K562 (cell line): ENCODE results near the gene FLOT2. TPM values are rescaled to one million over a fixed set of nuclear protein-coding genes. Genes with fewer than 3 reads are reported as not detected.

Experiments
- ATAC-seq: fragments of 200-7000 bp; cut with Tn5 transposase; 3 replicates; pipeline ENCODE4 v1.9.1; 2020; ENCODE audit warnings: moderate library complexity
- BruUV-seq: library from RNA; stranded (reverse); fragments of 400-500 nt; replicated peaks from 2 replicates; lab custom pipeline; 2021; lab: Mats Ljungman, UMichigan
- CTCF ChIA-PET: fragments of 300-600 bp; formaldehyde crosslinking; extraction: SDS; loops from one replicate; lab custom pipeline; 2021; ENCODE audit warnings: low intra/inter-chr PET ratio; lab: Yijun Ruan, JAX
- POLR2A ChIA-PET: fragments of 300-600, 350-650 bp; sonication (Branson Sonifier 250); formaldehyde crosslinking; extraction: SDS; loops from one replicate; lab custom pipeline; 2021; ENCODE audit warnings: antibody characterized with exemption, inconsistent platforms; lab: Yijun Ruan, JAX
- DNase-seq, 4 experiments: peaks; one replicate each; pipeline versions ENCODE4 v3.0.0 to v3.0.0-alpha.2; 2011 to 2018; ENCODE audit warnings: low spot score in 3 of 4, mixed read lengths in 3 of 4; ENCODE audit errors: extremely low read depth in 1 of 4
- FAIRE-seq: peaks from 2 replicates; lab custom pipeline; 2011; peaks lifted over from hg19 to GRCh38; lab: Jason Lieb, UNC
- H2AFZ ChIP-seq: 2 replicates; pipeline ENCODE4 v1.6.0; 2011; ENCODE audit warnings: low read depth, low read length, control low read depth, inconsistent platforms
- H3K27ac ChIP-seq: fragments of 200-600 bp; 3 replicates; pipeline ENCODE4 v1.8.0; 2011; ENCODE audit warnings: low read depth, mild to moderate bottlenecking, control low read depth, inconsistent platforms, low read length, moderate library complexity, mixed read lengths; ENCODE audit errors: extremely low read depth
- H3K27me3 ChIP-seq, 2 experiments: fragments of 300-600 bp in 1 of 2; 2 replicates in 1 of 2; 3 replicates in 1 of 2; pipeline versions ENCODE4 v1.6.0 to v1.8.0; 2011; ENCODE audit warnings: inconsistent platforms in 2 of 2, low read length in 2 of 2, mild to moderate bottlenecking in 1 of 2, mixed read lengths in 1 of 2, moderate library complexity in 1 of 2; ENCODE audit not compliant: control insufficient read depth in 2 of 2, insufficient read depth in 2 of 2
- H3K36me3 ChIP-seq: fragments of 300-600 bp; 3 replicates; pipeline ENCODE4 v1.8.0; 2011; ENCODE audit warnings: mild to moderate bottlenecking, low read length, inconsistent platforms; ENCODE audit not compliant: control insufficient read depth, insufficient read depth
- H3K4me1 ChIP-seq, 2 experiments: fragments of 200-600 bp in 1 of 2; replicated peaks in 1 of 2; 2 replicates in 1 of 2; 3 replicates in 1 of 2; pipeline versions ENCODE4 v1.5.1 to v1.8.0; 2011; ENCODE audit warnings: inconsistent platforms in 2 of 2, low read length in 2 of 2, mild to moderate bottlenecking in 1 of 2, mixed read lengths in 1 of 2, moderate library complexity in 1 of 2; ENCODE audit not compliant: control insufficient read depth in 2 of 2, insufficient read depth in 2 of 2
- H3K4me2 ChIP-seq: 2 replicates; pipeline ENCODE4 v1.6.1; 2011; ENCODE audit warnings: low read length, control low read depth, inconsistent platforms, mixed read lengths; ENCODE audit not compliant: insufficient read depth
- H3K4me3 ChIP-seq: fragments of 200-600 bp; sonication (generic), shearing (Covaris generic); 2 replicates; pipeline ENCODE4 v1.5.1; 2016; ENCODE audit warnings: control low read depth, inconsistent platforms
- H3K79me2 ChIP-seq: fragments of 200-600 bp; 3 replicates; pipeline ENCODE4 v1.8.0; 2011; ENCODE audit warnings: low read length, inconsistent platforms; ENCODE audit not compliant: control insufficient read depth, insufficient read depth
- H3K9ac ChIP-seq, 2 experiments: 2 replicates each; pipeline versions ENCODE4 v1.6.0 to v1.6.1; 2011; ENCODE audit warnings: low read depth in 2 of 2, low read length in 2 of 2, control low read depth in 1 of 2, inconsistent platforms in 1 of 2, mild to moderate bottlenecking in 1 of 2, mixed read lengths in 1 of 2; ENCODE audit not compliant: insufficient read depth in 1 of 2
- H3K9me1 ChIP-seq: one replicate; pipeline ENCODE4 v1.6.0; 2011; ENCODE audit warnings: inconsistent platforms, mild to moderate bottlenecking, low read length, moderate library complexity; ENCODE audit not compliant: control insufficient read depth, insufficient read depth
- H3K9me3 ChIP-seq: replicated peaks from 2 replicates; pipeline ENCODE4 v1.5.1; 2011; ENCODE audit warnings: low read depth, low read length, inconsistent platforms; ENCODE audit not compliant: control insufficient read depth, insufficient read depth
- H4K20me1 ChIP-seq: replicated peaks from 2 replicates; pipeline ENCODE4 v1.6.1; 2011; ENCODE audit warnings: low read length, inconsistent platforms, mixed read lengths; ENCODE audit not compliant: control insufficient read depth, insufficient read depth
- CBX3 ChIP-seq, 2 experiments: IDR thresholded peaks; 1 replicate in 1 of 2; 2 replicates in 1 of 2; pipeline ENCODE4 v1.6.1; 2012; ENCODE audit warnings: inconsistent platforms in 2 of 2, low read length in 2 of 2, borderline replicate concordance in 1 of 2, control low read depth in 1 of 2
- HDAC1 ChIP-seq, 2 experiments: fragments of 450-650 bp; IDR thresholded peaks; 2 replicates each; pipeline ENCODE4 v1.6.1; 2016 to 2017; ENCODE audit warnings: inconsistent platforms in 1 of 2, mild to moderate bottlenecking in 1 of 2, moderate library complexity in 1 of 2
- KLF1 ChIP-seq: fragments of 450-650 bp; IDR thresholded peaks from 2 replicates; pipeline ENCODE4 v1.6.1; 2016; ENCODE audit warnings: missing genetic modification characterization, missing compliant biosample characterization
- MTF1 ChIP-seq: fragments of 250-450 bp; sonication (Bioruptor Pico); IDR thresholded peaks from 2 replicates; pipeline ENCODE4 v1.9.0; 2021; ENCODE audit warnings: moderate library complexity, mild to moderate bottlenecking, inconsistent platforms, borderline replicate concordance
- TRIM28 ChIP-seq: fragments of 450-650 bp; IDR thresholded peaks from 2 replicates; pipeline ENCODE4 v1.6.1; 2017
- ZNF280A ChIP-seq: fragments of 450-650 bp; IDR thresholded peaks from 2 replicates; pipeline ENCODE4 v1.6.1; 2018; ENCODE audit warnings: mild to moderate bottlenecking, low read depth; ENCODE audit not compliant: partially characterized antibody
- WGBS: fragments of 100-300 bp; shearing (Covaris generic); methylation state at CpG from one replicate; pipeline ENCODE4 v1.1.6; 2016; ENCODE audit warnings: low coverage, mixed read lengths; ENCODE audit not compliant: insufficient coverage; ENCODE audit errors: missing lambda C conversion rate; 5-methylcytosine and 5-hydroxymethylcytosine counted together
- in situ Hi-C: fragments of 300-500 bp; cut with MboI; formaldehyde crosslinking; loops from 4 replicates; pipeline ENCODE4 v1.15.0; 2018; ENCODE audit warnings: inconsistent platforms, mixed read lengths
- intact Hi-C: fragments of 100-400 bp; cut with micrococcal nuclease; formaldehyde crosslinking; loops from 2 replicates; pipeline ENCODE4 v1.14.2; 2022
- polyA plus RNA-seq, 8 experiments: library from polyadenylated mRNA; depleted of rRNA in 4 of 8; stranded (reverse) in 5 of 8; unstranded in 3 of 8; fragments of >200 nt; fragmentation: Nextera tagmentation in 2 of 8; fragmentation: Illumina TruSeq in 1 of 8; extraction: Ambion mirVana in 2 of 8; extraction: Trizol in 1 of 8; gene quantifications; 2 replicates each; pipeline versions ENCODE4 v1.2.1 to v1.2.3, GENCODE V29; 2011 to 2014; ENCODE audit warnings: inconsistent platforms in 1 of 8, missing spikeins in 1 of 8
- total RNA-seq, 7 experiments: library from RNA; depleted of rRNA in 6 of 7; stranded (reverse); fragments of >200 nt in 6 of 7; fragmentation: Illumina TruSeq in 2 of 7; extraction: Trizol in 2 of 7; gene quantifications; 2 replicates each; pipeline versions ENCODE4 v1.2.1 to v1.2.3, GENCODE V29; 2011 to 2021; ENCODE audit warnings: low replicate concordance in 1 of 7

Gene FLOT2
- total and polyA plus RNA-seq, 9 of the 15 experiments (the other 6 are each of a cell fraction or from before 2014, with no cell fraction given): 17.5 to 138 (median 41.7) TPM

- TF ChIP-seq MTF1 (CRISPR knock-in tag): no peak
Observed at GRCh38 chr17:28854457-28855335, 42.8 kb downstream of the FLOT2 start, which contains the start of gene ERAL1 (continued).

- ChIA-PET CTCF (no interaction called here), POLR2A (interaction anchor here (0.7 to 1.1 kb wide), 3 partner anchors 11 to 102 kb away, joined by 3 read pairs; partner anchors contain the start of gene FAM222B)
- peaks cover 16% of the 10 kb centered on the region for H3K36me3 ChIP-seq
- intact Hi-C loops (no loop called here), in situ Hi-C loops (no loop called here)
- H3K27me3 ChIP-seq: no peaks in the 10 kb centered on the region
- H3K9me1 ChIP-seq: no peaks in the 10 kb centered on the region
- peak; percentile 79 for TF ChIP-seq TRIM28
- TF ChIP-seq CBX3 (IDR thresholded peaks at IDR 0.05; ENCODE audit: borderline replicate concordance in 1 of 2, low read length in 2 of 2): peak in 1 of 2 experiments; percentile 89; a peak in 2 of 3 replicates
- TF ChIP-seq HDAC1 (IDR thresholded peaks at IDR 0.05): peak in 1 of 2 experiments; percentile 50; a peak in 1 of 4 replicates
- TF ChIP-seq ZNF280A: peak; percentile 59
- TF ChIP-seq KLF1 (tag): no peak
- H4K20me1 ChIP-seq: no peaks in the 10 kb centered on the region
- peaks cover 7 to 9% of the 10 kb centered on the region in 2 experiments; a peak in 3 of 5 replicates for H3K4me1 ChIP-seq
- FAIRE-seq: no peak
- no peak for ATAC-seq
- no peak overlapping the region for H2AFZ ChIP-seq
- WGBS: 80% methylated on average over 2 of the region's 2 CpGs
- peaks cover 3% of the 10 kb centered on the region for H3K9me3 ChIP-seq
- BruUV-seq: no TSS peak
- no peak overlapping the region for H3K4me3 ChIP-seq
- peaks cover 29% of the 10 kb centered on the region for H3K79me2 ChIP-seq
- no peak overlapping the region for H3K27ac ChIP-seq
- no peak overlapping the region for H3K4me2 ChIP-seq
- DNase-seq: no peak
- no peak overlapping the region for H3K9ac ChIP-seq
Observed at GRCh38 chr17:28853295-28853694, 44.2 kb downstream of the FLOT2 start.
